Sigmoid colon (tissue), 7 donors: ENCODE measurements around the gene KIF3C. TPM values are rescaled to one million over a fixed set of nuclear protein-coding genes. Genes with fewer than 3 reads are reported as not detected.

Experiments
- DNase-seq: peaks from one replicate; pipeline ENCODE4 v3.0.0-alpha.2; 2019
- H3K27ac ChIP-seq, 4 donors: fragments of 200-600 bp; sonication (generic); one replicate each; pipeline ENCODE4 v1.5.1; 2016 to 2019; ENCODE audit warnings: mild to moderate bottlenecking in 1 of 4
- H3K27me3 ChIP-seq, 3 donors: fragments of 200-600 bp; sonication (generic); one replicate each; pipeline ENCODE4 v1.5.1; 2019; ENCODE audit warnings: mild to moderate bottlenecking in 1 of 3
- H3K36me3 ChIP-seq, 4 donors: fragments of 200-600 bp; sonication (generic); one replicate each; pipeline ENCODE4 v1.5.1; 2016 to 2019
- H3K4me1 ChIP-seq, 4 donors: fragments of 200-600 bp; sonication (generic); one replicate each; pipeline ENCODE4 v1.5.1; 2017 to 2019
- H3K4me3 ChIP-seq, 4 donors: fragments of 200-600 bp; sonication (generic); one replicate each; pipeline ENCODE4 v1.5.1; 2017 to 2019; ENCODE audit warnings: mild to moderate bottlenecking in 2 of 4, moderate library complexity in 1 of 4
- H3K9me3 ChIP-seq, 4 donors: fragments of 200-600 bp in 3 of 4; sonication (generic) in 3 of 4; one replicate each; pipeline versions ENCODE4 v1.5.1 to v1.6.1; 2013 to 2019
- EP300 ChIP-seq, 4 donors: sonication (generic); formaldehyde crosslinking; IDR thresholded peaks; one replicate each; pipeline ENCODE4 v1.6.1; 2017; ENCODE audit warnings: antibody characterized with exemption in 4 of 4
- POLR2A ChIP-seq, 2 donors: fragments of 450-650 bp; IDR thresholded peaks; one replicate each; pipeline ENCODE4 v1.6.1; 2016; ENCODE audit warnings: antibody characterized with exemption in 2 of 2, mild to moderate bottlenecking in 2 of 2, moderate library complexity in 2 of 2
- POLR2AphosphoS5 ChIP-seq, 4 donors: sonication (generic); formaldehyde crosslinking; IDR thresholded peaks; one replicate each; pipeline ENCODE4 v1.6.1; 2017; ENCODE audit warnings: antibody characterized with exemption in 4 of 4
- WGBS, 2 donors: extraction: QIAGEN DNeasy Blood & Tissue Kit; methylation state at CpG; one replicate each; pipeline ENCODE4 v1.1.7; 2013; 5-methylcytosine and 5-hydroxymethylcytosine counted together
- intact Hi-C: fragments of 100-400 bp; cut with DNase I; formaldehyde crosslinking; loops from one replicate; pipeline ENCODE4 v1.15.1; 2023
- polyA plus RNA-seq, 3 donors: library from polyadenylated mRNA; stranded (reverse); fragments of 200-250 nt; gene quantifications; one replicate each; pipeline ENCODE4 v1.2.3, GENCODE V29; 2013
- total RNA-seq, 4 donors: library from RNA; depleted of rRNA; stranded (reverse); fragments of >200 nt; gene quantifications; one replicate each; pipeline ENCODE4 v1.1.0, GENCODE V29; 2016
- TF ChIP-seq, protein P1 (sequence below), 4 experiments: fragments of 450-650 bp in 3 of 4; fragments of 200-600 bp in 1 of 4; IDR thresholded peaks; one replicate each; pipeline ENCODE4 v1.5.1; 2016 to 2019; ENCODE audit warnings: antibody characterized with exemption in 4 of 4, mild to moderate bottlenecking in 3 of 4, moderate library complexity in 2 of 4
- donor health status: healthy with polysubstance abuse.
- donor health status: Bipolar disorder and iron deficiency.
- donor health status: healthy.

KIF3C gene
- total and polyA plus RNA-seq, 7 donors, result 0.69 to 12.5 (median 5.7) TPM

DNA sequence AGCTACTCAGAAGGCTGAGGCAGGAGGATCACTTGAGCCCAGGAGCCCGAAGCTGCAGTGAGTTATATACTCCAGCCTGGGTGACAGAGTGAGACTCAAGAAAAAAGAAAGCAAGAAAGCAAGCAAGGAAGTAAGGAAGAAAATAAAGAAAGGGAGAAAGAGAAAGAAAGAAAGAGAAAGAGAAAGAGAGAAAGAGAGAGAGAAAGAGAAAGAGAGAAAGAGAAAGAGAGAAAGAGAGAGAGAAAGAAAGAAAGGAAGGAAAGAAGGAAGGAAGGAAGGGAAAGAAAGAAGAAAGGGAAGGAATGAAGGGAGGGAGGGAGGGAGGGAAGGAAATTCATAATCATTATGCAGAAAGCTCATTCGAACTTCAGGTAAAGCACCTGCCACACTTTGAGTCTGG, 33.9 kb downstream of the KIF3C start:
- intact Hi-C loops, result no loop called here

DNA sequence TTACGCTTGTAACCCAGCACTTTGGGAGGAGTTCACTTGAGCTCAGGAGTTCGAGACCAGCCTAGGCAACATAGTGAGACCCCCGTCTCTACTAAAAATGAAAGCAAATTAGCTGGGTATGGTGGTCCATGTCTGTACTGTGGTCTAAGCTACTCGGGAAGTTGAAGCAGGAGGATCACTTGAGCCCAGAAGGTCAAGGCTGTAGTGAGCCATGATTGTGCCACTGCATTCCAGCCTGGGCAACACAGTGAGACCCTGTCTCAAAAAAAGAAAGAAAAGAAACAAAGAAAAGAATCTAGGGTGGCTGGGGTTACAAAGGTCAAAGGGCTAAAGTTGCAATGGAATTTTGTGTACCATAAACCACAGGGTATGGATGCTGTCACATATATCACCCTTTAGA, 41.3 kb downstream of the KIF3C start:
- Histone ChIP-seq H3K4me3 (no peak overlapping the region), H3K36me3 (peaks cover 0 to 11% (median 0%) of the 10 kb centered on the region in 4 donors), H3K27me3 (no peaks in the 10 kb centered on the region), H3K27ac (no peak overlapping the region), H3K4me1 (peaks cover 0 to 28% (median 2%) of the 10 kb centered on the region in 4 donors), H3K9me3 (no peaks in the 10 kb centered on the region)
- WGBS, 2 donors, result 97% methylated on average over 4 of the region's 4 CpGs
- no peak for TF ChIP-seq EP300 (IDR thresholded peaks at IDR 0.05)
- TF ChIP-seq POLR2A (IDR thresholded peaks at IDR 0.05), result no peak
- TF ChIP-seq, protein P1, sequence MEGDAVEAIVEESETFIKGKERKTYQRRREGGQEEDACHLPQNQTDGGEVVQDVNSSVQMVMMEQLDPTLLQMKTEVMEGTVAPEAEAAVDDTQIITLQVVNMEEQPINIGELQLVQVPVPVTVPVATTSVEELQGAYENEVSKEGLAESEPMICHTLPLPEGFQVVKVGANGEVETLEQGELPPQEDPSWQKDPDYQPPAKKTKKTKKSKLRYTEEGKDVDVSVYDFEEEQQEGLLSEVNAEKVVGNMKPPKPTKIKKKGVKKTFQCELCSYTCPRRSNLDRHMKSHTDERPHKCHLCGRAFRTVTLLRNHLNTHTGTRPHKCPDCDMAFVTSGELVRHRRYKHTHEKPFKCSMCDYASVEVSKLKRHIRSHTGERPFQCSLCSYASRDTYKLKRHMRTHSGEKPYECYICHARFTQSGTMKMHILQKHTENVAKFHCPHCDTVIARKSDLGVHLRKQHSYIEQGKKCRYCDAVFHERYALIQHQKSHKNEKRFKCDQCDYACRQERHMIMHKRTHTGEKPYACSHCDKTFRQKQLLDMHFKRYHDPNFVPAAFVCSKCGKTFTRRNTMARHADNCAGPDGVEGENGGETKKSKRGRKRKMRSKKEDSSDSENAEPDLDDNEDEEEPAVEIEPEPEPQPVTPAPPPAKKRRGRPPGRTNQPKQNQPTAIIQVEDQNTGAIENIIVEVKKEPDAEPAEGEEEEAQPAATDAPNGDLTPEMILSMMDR (IDR thresholded peaks at IDR 0.05), result no peak
- no peak for TF ChIP-seq POLR2AphosphoS5 (IDR thresholded peaks at IDR 0.05)
- intact Hi-C loops, result no loop called here
- DNase-seq, result no peak

More for the DNA sequence above, 33.9 kb downstream of the KIF3C start:
- Histone ChIP-seq H3K27ac (no peak overlapping the region), H3K4me3 (no peak overlapping the region), H3K4me1 (peaks cover 0 to 4% (median 0%) of the 10 kb centered on the region in 4 donors), H3K36me3 (peaks cover 0 to 7% (median 0%) of the 10 kb centered on the region in 4 donors), H3K9me3 (no peaks in the 10 kb centered on the region), H3K27me3 (no peaks in the 10 kb centered on the region)
- WGBS, 2 donors, result 76 to 88% methylated on average over 2 of the region's 2 CpGs
- DNase-seq, result no peak
- TF ChIP-seq POLR2A (IDR thresholded peaks at IDR 0.05), result no peak
- no peak for TF ChIP-seq POLR2AphosphoS5 (IDR thresholded peaks at IDR 0.05)
- no peak for TF ChIP-seq EP300 (IDR thresholded peaks at IDR 0.05)
- TF ChIP-seq, protein P1 (IDR thresholded peaks at IDR 0.05), result no peak

DNA sequence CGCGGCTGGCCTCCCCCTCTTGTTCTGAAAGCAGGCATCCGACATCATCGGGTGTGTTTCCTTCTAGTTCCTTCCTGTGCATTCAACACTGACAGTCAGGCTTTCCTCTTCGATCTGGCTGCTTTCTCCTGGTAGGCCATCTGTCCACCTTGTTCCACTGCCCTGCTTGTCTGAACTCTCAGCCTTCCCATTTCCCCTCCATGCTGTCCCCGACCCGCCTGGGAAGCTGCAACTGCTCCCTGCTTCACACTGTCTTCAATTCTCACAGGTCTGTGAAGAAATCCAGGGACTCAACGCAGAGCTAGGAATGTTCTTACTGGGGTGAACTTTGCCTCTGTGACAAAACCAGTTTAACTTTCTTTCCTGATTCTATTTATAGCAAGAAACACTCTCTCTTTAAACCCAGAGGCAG, 43.0 kb downstream of the KIF3C start:
- DNase-seq, result no peak
- 23 to 72% methylated on average over 8 of the region's 8 CpGs for whole genome bisulfite sequencing, 2 donors

DNA sequence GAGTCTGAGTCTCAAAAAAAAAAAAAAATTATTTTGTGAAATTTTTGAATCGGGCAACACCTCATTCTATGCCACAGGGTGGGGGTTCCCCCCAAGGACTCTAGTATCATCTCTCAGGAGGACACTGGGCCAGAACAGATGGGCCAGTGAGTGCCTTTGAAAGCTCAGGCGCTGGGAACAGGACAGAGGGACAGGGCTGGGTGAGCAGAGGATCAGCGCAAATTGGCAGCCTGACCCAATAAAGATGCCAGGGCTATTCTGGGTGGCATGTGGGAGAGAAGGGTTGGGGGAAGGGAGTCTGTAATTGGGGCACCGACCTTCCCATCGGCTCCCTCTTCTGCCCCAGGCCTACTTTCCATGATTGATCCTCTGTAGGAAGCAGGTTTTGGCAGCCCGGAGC, 44.0 kb downstream of the KIF3C start:
- no peak overlapping the region for H3K4me3 ChIP-seq
- peak overlapping the region in 2 of 4 donors; percentile 64 to 72 for H3K27ac ChIP-seq
- intact Hi-C loops, result no loop called here
- TF ChIP-seq, protein P1 (IDR thresholded peaks at IDR 0.05), result no peak
- TF ChIP-seq POLR2AphosphoS5 (IDR thresholded peaks at IDR 0.05), result no peak
- TF ChIP-seq EP300 (IDR thresholded peaks at IDR 0.05), result peak in 1 of 4 donors; percentile 17
- TF ChIP-seq POLR2A (IDR thresholded peaks at IDR 0.05), result no peak
- H3K4me1 ChIP-seq, result peaks cover 0 to 28% (median 2%) of the 10 kb centered on the region in 4 donors
- peaks cover 0 to 7% (median 0%) of the 10 kb centered on the region in 4 donors for H3K36me3 ChIP-seq
- no peaks in the 10 kb centered on the region for H3K27me3 ChIP-seq
- DNase-seq, result no peak
- 96% methylated on average over 6 of the region's 6 CpGs for WGBS, 2 donors
- H3K9me3 ChIP-seq, result no peaks in the 10 kb centered on the region

More for the DNA sequence above, 43.0 kb downstream of the KIF3C start:
- no peaks in the 10 kb centered on the region for H3K9me3 ChIP-seq
- no peaks in the 10 kb centered on the region for H3K27me3 ChIP-seq
- peak overlapping the region in 1 of 4 donors; percentile 42 for H3K27ac ChIP-seq
- intact Hi-C loops, result no loop called here
- no peak overlapping the region for H3K4me3 ChIP-seq
- peaks cover 0 to 7% (median 0%) of the 10 kb centered on the region in 4 donors for H3K36me3 ChIP-seq
- peaks cover 0 to 28% (median 2%) of the 10 kb centered on the region in 4 donors for H3K4me1 ChIP-seq
- TF ChIP-seq, protein P1 (IDR thresholded peaks at IDR 0.05), result no peak
- no peak for TF ChIP-seq POLR2A (IDR thresholded peaks at IDR 0.05)
- TF ChIP-seq POLR2AphosphoS5 (IDR thresholded peaks at IDR 0.05), result no peak
- no peak for TF ChIP-seq EP300 (IDR thresholded peaks at IDR 0.05)
